Hepatocyte (in vitro differentiated cells): ENCODE results near the gene DEAF1.

Experiments used
- CTCF ChIP-seq: fragments of 200-600 bp; sonication (generic); IDR thresholded peaks from 2 replicates; pipeline ENCODE4 v1.5.1; 2016; ENCODE audit warnings: antibody characterized with exemption, mild to moderate bottlenecking; ENCODE audit not compliant: poor library complexity
- EZH2 ChIP-seq: fragments of 200-600 bp; sonication (generic); IDR thresholded peaks from 2 replicates; pipeline ENCODE4 v1.6.1; 2016; ENCODE audit warnings: antibody characterized with exemption, mild to moderate bottlenecking, borderline replicate concordance
- EZH2phosphoT487 ChIP-seq: fragments of 200-600 bp; sonication (generic); IDR thresholded peaks from one replicate; pipeline ENCODE4 v1.6.1; 2018; ENCODE audit warnings: antibody characterized with exemption, mild to moderate bottlenecking, low read depth, moderate library complexity; ENCODE audit not compliant: unreplicated experiment, severe bottlenecking

DNA sequence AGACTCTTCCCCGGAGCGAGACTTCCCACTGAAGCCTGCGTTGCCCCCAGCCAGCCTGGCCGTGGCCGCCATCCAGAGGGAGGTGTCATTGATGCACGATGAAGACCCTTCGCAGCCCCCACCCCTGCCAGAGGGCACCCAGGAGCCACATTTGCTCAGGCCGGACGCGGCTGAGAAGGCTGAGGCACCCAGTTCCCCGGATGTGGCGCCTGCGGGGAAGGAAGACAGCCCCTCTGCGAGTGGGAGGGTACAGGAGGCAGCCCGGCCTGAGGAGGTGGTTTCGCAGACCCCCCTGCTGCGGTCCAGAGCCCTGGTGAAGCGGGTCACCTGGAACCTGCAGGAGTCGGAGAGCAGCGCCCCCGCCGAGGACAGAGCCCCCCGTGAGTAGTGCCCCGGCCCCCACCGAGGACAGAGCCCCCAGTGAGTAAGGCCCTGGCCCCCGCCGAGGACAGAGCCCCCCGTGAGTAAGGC, 85.6 kb downstream of the DEAF1 start:
- no peak for TF ChIP-seq EZH2
- TF ChIP-seq CTCF, result no peak
- TF ChIP-seq EZH2phosphoT487, result no peak
